ENCODE measurements around the gene MORC2.

DNA sequence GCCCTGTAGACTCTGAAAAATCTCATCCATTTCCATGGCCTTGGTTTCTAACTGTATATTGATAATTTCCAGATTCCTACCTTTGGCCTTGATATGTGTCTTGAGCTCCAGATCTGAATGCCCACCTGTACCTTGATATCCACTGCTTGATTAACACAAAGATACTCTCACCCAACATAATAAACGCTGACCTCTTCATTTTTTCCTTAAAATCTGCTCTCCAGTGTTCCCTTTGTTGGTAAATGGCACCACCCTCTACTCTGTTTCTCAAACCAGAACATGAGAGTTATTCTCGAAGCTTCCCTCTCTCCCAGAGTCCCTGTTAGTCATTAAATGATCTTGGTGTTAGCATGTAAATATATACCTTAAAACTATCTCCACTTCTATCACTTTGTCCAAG, 13.9 kb upstream of the MORC2 start:
- TF ChIP-seq, protein P1, sequence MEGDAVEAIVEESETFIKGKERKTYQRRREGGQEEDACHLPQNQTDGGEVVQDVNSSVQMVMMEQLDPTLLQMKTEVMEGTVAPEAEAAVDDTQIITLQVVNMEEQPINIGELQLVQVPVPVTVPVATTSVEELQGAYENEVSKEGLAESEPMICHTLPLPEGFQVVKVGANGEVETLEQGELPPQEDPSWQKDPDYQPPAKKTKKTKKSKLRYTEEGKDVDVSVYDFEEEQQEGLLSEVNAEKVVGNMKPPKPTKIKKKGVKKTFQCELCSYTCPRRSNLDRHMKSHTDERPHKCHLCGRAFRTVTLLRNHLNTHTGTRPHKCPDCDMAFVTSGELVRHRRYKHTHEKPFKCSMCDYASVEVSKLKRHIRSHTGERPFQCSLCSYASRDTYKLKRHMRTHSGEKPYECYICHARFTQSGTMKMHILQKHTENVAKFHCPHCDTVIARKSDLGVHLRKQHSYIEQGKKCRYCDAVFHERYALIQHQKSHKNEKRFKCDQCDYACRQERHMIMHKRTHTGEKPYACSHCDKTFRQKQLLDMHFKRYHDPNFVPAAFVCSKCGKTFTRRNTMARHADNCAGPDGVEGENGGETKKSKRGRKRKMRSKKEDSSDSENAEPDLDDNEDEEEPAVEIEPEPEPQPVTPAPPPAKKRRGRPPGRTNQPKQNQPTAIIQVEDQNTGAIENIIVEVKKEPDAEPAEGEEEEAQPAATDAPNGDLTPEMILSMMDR (IDR thresholded peaks at IDR 0.05 in 4 of 5, conservative IDR thresholded peaks at IDR 0.05 in 1 of 5), result no peak
- no peak for TF ChIP-seq POLR2A (IDR thresholded peaks at IDR 0.05)

Measured in gastrocnemius medialis (tissue), 4 donors.